ENCODE measurements around the gene TTBK1. TPM values are rescaled to one million over a fixed set of nuclear protein-coding genes. Genes with fewer than 3 reads are reported as not detected.

The TTBK1 gene
- total RNA-seq, 1 donor from 2014 or later = 1.7 TPM

GRCh38 chr6:43304882-43305281, 61.6 kb downstream of the TTBK1 start:
- H3F3A ChIP-seq (ENCODE audit: low read depth) = no peaks in the 10 kb centered on the region
- Mint-ChIP-seq H3K4me1 (peaks cover 7% of the 10 kb centered on the region), H3K9me3 (no peaks in the 10 kb centered on the region), H3K27ac (no peak overlapping the region), H3K27me3 (ENCODE audit: insufficient read depth, low read depth) (peaks cover 13% of the 10 kb centered on the region), H3K36me3 (no peaks in the 10 kb centered on the region), H3K4me3 (no peak overlapping the region)
- H3K79me2 ChIP-seq (ENCODE audit: low read depth) = no peaks in the 10 kb centered on the region
- peaks cover 9% of the 10 kb centered on the region for H3K4me1 ChIP-seq
- H3K4me3 ChIP-seq = no peak overlapping the region
- no peaks in the 10 kb centered on the region for H3K36me3 ChIP-seq
- no peak for DNase-seq (ENCODE audit: low spot score)
- no peaks in the 10 kb centered on the region for H3K9me3 ChIP-seq (ENCODE audit: low read depth)
- no peak for TF ChIP-seq CTCF (IDR thresholded peaks at IDR 0.05)
- no peak for TF ChIP-seq EZH2 (IDR thresholded peaks at IDR 0.05)
- TF ChIP-seq EZH2phosphoT487 (IDR thresholded peaks at IDR 0.05) = no peak
- H4K20me1 ChIP-seq (ENCODE audit: low read depth) = no peaks in the 10 kb centered on the region
- no peak overlapping the region for H2AFZ ChIP-seq (replicated peaks)
- no peak overlapping the region for H3K4me2 ChIP-seq
- H3K27ac ChIP-seq = no peak overlapping the region
- H3K9ac ChIP-seq = no peak overlapping the region
- no peaks in the 10 kb centered on the region for H3K27me3 ChIP-seq

GRCh38 chr6:43306086-43306485, 62.8 kb downstream of the TTBK1 start:
- H3K27me3 Mint-ChIP-seq (ENCODE audit: insufficient read depth, low read depth) = peaks cover 15% of the 10 kb centered on the region
- no peak overlapping the region for H3K27ac Mint-ChIP-seq
- H3K4me1 ChIP-seq = peaks cover 9% of the 10 kb centered on the region
- H3K4me2 ChIP-seq = no peak overlapping the region
- no peak overlapping the region for H3K4me3 Mint-ChIP-seq
- DNase-seq (ENCODE audit: low spot score) = no peak
- H3K4me3 ChIP-seq = no peak overlapping the region
- no peaks in the 10 kb centered on the region for H3K36me3 Mint-ChIP-seq
- TF ChIP-seq EZH2 (IDR thresholded peaks at IDR 0.05) (no peak), EZH2phosphoT487 (IDR thresholded peaks at IDR 0.05) (no peak), CTCF (IDR thresholded peaks at IDR 0.05) (no peak)
- H3K9me3 Mint-ChIP-seq = no peaks in the 10 kb centered on the region
- H3K9ac ChIP-seq = no peak overlapping the region
- H4K20me1 ChIP-seq (ENCODE audit: low read depth) = no peaks in the 10 kb centered on the region
- H3F3A ChIP-seq (ENCODE audit: low read depth) = no peaks in the 10 kb centered on the region
- no peaks in the 10 kb centered on the region for H3K27me3 ChIP-seq
- peaks cover 7% of the 10 kb centered on the region for H3K4me1 Mint-ChIP-seq
- no peak overlapping the region for H3K27ac ChIP-seq
- H3K79me2 ChIP-seq (ENCODE audit: low read depth) = no peaks in the 10 kb centered on the region
- H3K9me3 ChIP-seq (ENCODE audit: low read depth) = no peaks in the 10 kb centered on the region
- H3K36me3 ChIP-seq = no peaks in the 10 kb centered on the region
- no peak overlapping the region for H2AFZ ChIP-seq (replicated peaks)

- Mint-ChIP-seq H3K9me3 (no peaks in the 10 kb centered on the region), H3K27ac (no peak overlapping the region)
- peak overlapping the region; percentile 44 for H3K4me3 ChIP-seq
These were observed 64.3 kb downstream of the TTBK1 start for GRCh38 chr6:43307451-43308100.

More at GRCh38 chr6:43307451-43308100, 64.3 kb downstream of the TTBK1 start:
- Histone ChIP-seq H3K36me3 (no peaks in the 10 kb centered on the region), H3K9ac (no peak overlapping the region), H3K4me1 (peaks cover 9% of the 10 kb centered on the region), H4K20me1 (ENCODE audit: low read depth) (no peaks in the 10 kb centered on the region), H3K27ac (no peak overlapping the region), H3K79me2 (ENCODE audit: low read depth) (no peaks in the 10 kb centered on the region), H3K27me3 (no peaks in the 10 kb centered on the region), H3F3A (ENCODE audit: low read depth) (no peaks in the 10 kb centered on the region), H2AFZ (replicated peaks) (no peak overlapping the region), H3K9me3 (ENCODE audit: low read depth) (no peaks in the 10 kb centered on the region), H3K4me2 (peak overlapping the region; percentile 78)
- Mint-ChIP-seq H3K27me3 (ENCODE audit: insufficient read depth, low read depth) (peaks cover 15% of the 10 kb centered on the region), H3K4me1 (peaks cover 7% of the 10 kb centered on the region), H3K4me3 (peak overlapping the region; percentile 77), H3K36me3 (no peaks in the 10 kb centered on the region)
- DNase-seq (ENCODE audit: low spot score) = no peak
- TF ChIP-seq EZH2 (IDR thresholded peaks at IDR 0.05) = no peak
- TF ChIP-seq EZH2phosphoT487 (IDR thresholded peaks at IDR 0.05) = no peak
- TF ChIP-seq CTCF (IDR thresholded peaks at IDR 0.05) = no peak

Measured in neural progenitor cell (in vitro differentiated cells).